GM19240 (cell line): ENCODE results near the gene CABP4.
A peak's percentile ranks its signal among the peaks of the same experiment; 100 is the strongest.

Experiments used
- DNase-seq: peaks from one replicate; pipeline ENCODE4 v3.0.0; 2011; ENCODE audit warnings: low spot score; ENCODE audit not compliant: insufficient read length

CABP4 gene

DNA sequence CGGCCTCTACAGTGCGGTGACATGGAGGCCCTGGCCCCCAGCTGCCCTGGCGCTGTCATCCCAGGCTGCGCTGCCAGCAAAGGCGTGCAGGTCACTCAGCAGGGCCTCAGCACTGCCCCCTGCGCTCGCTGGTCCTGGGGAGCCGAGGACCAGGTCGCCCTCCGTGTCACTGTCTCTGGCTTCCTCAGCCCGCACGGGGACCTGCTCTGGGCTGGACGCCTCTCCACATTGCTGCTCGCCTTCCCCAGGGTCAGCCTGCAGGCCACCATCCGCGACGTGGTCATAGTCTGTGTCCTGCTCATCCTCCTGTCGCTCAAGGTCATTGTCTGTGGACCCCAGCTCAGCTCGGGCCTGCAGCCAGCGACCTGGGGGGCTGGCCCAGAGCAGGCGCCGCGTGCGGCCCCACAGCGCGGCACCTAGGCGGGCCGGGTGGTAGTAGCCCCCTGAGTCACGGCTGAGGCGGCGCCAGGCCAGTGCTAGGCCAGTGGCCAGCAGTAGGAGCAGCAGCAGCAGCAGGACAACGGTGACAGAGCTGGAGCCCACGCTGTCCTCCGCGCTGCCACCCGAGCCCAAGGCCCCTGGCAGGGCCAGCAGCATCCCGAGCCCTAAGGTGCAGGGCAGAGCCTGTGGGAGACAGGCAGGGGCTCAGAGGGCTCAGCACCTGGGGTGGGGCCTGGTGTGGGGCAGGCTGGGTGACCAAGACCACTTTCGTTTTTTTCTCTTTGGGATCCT, 19.3 kb upstream of the CABP4 start:
- no peak for DNase-seq

DNA sequence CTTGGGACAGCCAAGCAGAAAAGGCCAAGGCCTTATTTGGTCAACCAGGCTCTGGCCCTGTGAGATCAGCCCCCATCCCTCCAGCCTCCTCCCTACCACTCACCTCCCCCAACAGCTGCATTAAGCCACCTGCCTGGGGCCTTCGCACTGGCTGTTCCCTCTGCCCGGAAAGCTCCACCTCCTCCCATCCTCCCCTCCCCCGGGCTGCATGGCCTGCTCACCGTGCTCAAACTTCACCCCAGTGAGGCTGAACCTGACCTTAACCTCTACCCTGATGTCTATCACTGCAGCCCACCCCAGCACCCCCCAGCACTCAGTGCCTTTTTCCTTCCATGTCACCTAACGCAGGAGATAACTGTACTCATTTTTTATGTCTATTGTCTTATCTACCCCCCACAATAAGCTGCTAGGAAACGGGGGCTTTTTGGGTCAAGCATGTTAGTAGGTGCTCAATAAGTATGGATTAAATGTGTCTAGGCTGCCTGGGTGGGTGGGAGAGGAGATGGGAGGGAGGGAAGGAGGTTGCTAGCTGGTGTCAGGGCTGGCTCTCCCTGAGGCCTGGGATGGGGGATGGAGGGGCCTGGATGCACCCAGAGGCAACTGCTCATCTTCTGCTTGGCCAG, 18.6 kb upstream of the CABP4 start:
- DNase-seq, result peak; percentile 82

DNA sequence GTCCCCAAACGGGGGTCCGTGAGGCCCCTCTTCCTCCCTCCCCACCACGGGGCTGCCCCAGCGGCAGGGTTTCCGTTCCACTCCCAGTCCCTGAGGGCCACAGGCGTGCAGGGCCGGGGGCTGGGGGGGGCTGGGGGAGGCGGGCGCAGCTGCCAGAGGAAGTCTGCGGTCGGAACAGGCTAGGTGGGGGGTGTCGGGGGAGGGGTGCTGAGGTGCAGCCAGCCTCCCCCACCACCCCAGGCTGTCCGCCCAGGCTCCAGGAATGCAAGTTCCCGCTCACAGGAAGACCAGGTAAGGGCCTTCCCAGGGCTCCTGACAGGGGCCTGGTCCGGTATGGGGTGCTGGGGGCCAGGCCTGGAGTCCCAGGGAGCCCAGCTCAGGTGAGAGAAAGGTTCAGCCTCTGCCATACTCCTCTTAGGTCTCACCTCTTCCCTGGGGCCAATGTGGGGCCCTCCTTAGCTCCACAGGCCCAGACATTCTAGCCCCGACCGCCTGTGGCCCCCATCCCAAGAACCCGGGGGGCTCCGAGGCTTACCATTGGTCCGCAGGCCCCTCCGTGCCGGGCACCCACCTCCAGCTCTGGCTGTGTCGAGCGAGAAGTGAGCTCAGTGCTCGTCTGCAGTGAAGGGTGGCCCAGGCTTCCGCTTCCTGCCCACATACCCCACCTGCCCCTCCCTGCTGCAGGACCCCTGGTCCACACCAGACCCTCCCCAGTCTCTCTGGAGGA, 17.9 kb upstream of the CABP4 start, which contains the start of gene PTPRCAP:
TSS of gene PTPRCAP (minus strand) at position 601 of the 727 bp plus-strand sequence. CDS start at position 538, 63 bp downstream.
- DNase-seq, result peak; percentile 66

DNA sequence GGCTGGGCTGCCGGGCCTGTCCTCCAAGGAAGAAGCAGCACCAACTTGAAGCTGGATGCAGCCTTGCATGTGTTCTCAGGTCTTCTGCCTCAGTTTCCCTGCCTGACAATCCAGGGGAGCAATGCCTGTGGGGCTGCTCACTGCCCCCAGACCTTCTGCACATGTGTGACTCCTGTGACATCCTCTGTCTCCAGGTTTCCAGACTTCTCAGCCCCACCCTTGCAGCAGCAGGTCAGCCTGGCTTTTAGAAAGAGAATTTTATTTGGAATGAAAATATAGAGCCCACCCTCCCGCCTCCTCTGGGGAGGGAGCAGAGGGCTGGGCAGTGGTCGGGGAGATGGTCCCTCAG, 17.4 kb upstream of the CABP4 start:
- DNase-seq, result no peak

DNA sequence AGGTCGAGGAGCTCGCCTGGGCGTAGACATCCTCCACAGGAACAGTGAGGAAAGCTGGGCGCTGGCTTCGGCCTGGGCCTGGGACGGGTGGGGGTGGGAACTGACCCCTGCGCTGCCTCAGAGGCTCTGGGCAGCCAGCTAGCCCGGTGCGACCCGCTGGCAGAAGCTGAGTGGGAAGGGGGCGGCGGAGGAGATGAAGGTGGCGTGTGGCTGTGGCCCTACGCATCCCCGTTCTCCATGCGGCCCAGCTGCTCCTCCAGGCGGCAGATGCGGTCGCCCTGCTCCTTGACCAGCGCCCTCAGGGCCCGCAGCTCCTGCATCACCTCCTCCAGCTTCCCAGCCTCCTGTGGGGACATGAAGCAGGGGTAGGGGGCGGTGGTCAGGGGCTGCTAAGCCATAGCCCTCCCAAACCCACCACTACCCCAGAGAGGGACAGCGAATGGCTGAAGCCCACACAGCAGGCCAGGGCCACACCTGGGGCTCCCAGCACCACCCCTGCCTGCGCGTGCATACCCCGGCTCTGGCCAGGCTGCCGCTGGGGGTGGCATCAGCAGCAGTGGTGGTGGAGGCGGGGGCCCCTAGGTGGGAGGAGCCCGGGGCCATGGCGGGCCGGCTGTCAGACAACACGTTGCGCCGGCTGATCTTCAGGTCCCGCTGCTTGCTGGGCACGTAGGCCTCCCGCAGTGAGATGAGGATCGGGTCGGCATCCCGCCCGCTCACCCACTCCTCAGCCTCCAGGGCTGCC, 16.8 kb upstream of the CABP4 start:
- DNase-seq, result no peak

DNA sequence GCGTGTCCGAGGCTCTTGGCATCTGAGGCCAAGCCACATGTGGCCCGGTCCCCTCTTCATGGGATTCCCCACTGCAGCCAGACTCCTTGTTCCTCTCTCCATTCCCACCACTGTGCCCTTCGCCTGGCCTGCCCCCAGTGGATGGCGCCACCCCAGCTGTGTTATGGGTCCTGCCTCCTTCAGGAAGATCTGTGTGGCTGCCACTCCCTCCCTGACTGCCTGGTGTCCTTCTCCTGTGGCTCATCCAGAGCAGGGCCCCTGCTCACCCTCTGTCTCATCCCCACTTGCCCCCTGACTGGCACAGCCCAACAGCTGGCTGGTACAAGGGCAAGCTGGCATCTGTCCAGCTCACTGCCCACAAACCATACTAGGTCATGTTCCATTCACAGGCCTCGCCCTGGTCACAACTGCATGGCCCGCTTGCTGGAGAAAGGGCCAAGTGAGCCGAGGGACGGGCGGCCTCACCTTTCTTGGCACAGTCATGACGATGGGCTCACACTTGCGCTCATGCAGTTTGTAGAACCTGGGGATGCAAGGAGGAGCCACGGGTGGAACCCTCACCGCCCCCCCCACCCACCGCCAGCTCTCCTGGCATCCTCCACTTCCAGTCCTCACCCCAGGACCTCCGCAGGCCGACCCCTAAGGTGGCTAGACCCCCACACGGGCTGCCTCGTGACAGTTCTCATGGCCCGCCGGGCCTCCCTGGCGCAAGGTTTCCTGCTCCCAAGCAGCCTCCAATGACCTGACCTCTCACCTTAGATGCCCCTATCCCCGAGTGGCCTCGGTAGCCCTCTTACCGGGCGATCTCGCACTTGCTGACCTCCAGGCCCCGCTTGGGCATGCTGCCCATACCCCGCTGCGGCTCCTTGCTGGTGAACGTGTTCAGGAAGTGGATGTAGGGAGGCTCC, 15.6 kb upstream of the CABP4 start:
- DNase-seq, result no peak

DNA sequence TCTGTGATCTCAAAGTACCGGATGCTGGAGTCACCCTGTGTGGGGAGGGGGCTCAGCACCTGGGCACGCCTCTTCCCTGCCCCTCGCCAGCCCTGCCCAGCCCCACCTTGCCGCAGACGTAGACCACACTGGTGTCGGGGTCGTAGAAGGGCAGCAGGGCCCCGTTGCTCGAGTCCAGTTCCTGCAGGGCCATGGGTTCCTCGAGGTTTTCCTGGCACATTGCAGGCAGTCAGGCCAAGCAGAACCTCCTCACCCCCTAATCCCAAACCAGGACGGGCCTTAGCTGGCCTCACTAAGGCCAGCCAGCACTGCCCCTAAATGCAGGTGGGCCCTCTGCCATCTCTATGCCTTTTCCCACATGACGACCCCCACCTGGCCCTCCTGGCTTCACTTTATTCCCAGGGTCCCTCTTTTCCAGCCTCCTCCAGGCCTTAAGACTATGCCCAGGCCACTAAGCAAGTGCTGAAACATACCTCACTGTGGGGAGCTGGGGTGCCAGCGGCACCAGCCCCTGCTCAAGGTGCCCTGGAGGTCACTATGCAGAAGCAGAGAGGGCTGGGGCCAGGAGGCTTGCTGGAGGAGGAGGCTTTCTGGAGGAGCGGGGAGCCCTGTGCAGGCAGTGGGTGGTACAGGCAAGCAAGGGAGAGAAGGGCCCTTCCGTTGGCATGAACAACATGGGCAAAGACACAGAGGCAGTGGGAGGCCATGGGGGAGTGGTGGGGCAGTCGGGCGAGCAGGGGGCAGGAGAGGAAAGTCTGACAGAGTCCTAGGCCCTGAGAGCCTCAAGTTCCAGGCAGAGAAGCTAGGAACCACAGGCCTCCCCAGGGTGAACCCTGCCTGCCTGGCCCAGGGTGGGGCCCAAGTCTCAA, 14.7 kb upstream of the CABP4 start:
- DNase-seq, result no peak

DNA sequence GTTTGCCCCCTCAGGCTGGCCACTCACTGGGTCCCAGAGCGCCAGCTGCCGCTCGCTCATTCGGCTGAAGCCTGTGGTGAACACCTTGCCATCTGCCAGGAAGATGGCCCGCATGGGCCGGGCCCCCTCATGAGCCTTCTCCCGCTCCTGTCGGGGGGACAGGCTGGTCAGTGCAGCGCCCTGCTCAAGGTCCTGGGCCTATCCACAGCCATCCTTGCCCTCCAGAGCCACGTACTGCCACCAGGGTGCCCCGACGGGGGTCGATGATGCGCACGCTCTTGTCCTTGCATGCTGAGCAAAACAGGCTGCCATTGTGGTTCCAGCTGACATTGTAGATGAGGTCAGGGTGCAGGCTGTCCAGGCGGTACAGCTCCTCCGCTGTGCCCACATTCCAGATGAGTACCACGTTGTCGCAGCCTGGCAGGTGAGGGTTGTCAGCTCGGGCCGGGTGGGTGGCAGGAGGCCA, 14.0 kb upstream of the CABP4 start:
- DNase-seq, result no peak

DNA sequence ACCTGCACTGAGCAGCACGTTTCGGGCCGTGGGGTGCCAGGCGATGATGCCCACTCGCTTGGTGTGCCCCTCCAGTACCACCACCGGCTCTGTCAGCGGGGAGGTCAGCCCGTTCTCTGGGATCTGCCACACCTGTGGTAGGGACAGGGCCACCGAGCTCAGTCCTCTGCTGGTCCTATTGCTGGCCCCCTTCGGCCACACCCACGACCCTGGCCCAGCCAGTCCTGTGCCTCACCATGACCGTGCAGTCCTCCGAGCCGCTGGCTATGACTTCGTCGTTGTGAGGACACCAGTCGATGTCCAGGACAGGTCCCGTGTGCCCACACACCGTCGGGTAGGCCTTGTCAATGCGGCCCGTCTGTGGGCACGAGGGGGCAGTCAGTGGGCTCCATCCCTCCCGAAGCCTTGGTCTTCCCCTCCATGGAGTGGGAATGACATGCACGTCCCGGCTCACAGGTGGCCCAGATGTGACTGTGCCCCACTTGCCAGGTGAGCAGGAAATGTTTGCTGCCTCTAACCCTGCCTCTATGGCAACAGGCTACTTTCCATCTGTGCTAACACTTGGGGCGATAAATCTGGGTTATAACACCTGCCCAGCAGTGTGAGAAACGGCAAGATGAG, 13.3 kb upstream of the CABP4 start:
- DNase-seq, result no peak

DNA sequence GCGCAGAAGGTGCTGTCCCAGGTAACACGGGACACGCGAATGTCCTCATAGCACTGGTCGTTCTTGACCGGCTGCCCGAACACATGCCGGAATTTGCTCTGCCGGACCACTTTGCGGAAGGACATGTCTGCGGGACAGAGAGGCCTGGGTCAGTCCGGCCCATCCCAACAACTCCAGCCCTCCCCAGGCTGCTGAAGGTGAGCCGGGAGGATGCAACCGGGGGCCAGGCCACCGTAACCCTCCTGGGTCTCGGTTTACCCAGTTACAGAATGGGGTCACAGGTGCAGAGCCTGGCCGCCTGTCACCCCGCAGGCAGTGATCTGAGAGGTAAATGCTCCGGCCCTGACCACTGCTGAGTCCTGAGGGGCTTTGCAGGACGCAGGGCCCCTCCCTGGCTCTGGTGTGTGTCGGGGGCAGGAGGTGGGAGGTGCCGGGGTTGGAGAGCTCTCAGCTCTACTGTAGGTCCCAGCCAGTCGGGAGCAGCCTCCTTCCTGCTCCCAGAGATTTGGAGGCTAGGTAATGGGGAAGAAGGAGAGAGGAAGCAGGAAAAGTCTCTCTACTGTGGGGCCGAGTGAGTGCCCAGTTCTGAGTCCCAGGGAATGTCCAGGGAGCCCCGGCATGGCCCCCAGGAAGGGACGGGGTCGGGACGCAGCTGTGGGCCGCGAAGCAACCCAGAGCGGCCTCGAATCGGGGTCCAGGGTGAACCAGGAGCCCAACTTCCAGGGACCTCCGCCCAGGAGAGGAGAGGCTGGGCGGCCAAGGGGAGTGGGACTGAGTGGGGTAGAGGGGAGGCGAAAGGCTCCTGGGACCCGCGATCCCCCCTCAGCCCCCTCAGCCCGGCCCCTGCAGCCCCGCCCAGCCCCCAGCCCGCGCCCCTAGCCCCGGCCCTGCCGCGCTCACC, 12.4 kb upstream of the CABP4 start:
- DNase-seq, result no peak

DNA sequence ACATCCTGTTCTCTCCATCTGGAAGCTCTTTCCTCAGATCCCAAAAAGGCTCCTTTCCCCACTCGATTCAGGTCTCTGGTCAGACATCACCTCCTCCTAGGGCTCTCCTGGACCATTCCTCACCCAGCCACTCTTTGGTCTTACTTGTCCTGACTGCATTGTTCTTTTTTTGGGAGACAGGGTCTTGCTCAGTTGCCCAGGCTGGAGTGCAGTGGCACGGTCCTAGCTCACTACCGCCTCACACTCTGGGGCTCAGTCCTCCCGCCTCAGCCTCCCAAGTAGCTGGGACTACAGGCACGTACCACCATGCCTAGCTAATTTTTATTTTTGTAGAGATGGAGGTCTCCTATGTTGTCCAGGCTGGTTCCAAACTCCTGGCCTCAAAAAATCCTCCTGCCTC, 9.6 kb upstream of the CABP4 start:
- DNase-seq, result no peak

DNA sequence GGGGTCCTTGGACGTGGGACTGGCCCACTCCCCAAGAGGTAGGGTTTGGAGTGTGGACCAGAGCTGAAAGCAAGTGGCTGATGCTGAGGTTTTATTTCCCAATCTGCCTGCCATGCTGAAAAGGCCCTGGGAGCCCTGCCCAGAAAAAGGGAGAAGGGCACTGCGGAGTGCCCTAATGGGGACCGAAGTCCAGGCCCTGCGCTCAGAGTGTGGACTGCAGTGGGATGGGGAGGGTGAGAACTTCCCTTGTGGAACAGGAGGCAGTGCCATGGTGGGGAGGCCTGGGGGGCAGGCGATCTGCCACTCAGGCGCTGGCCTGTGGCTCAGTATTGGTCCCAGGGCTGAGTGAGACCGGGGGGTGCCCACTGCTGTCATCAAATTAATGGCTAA, 6.9 kb upstream of the CABP4 start:
- no peak for DNase-seq

DNA sequence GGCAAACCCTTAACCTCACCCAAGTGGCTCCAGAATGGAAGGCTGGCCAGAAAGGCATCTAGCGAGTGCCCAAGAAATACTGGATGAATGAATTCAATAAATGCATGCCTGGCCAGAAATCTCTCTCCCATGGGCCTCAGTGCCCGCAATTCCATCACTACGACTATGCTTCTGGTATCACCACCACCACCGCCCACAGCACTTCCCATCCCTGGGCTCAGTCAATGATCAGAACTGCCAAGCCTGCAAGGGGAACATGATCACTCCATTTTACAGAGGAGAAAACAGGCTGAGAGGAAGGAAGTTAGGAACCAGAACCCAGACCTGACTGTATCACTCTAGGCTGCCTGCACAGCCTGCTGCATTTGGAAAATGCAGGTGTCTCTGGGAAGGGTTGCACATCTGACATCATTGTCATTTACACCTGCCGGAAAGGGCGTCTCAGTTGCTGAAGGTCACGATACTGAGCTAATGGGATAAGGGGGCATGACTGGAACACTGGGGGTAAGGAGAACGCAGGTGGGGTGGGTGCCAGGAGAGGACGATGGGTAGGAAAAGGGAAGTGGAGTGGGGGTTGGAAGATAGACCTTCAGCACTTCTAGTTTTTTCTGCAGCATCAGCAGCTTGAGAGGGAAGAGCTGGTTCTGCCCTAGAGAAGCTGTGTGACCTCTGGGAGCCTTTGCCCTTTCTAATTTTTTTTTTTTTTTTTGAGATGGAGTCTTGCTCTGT, 5.9 kb upstream of the CABP4 start:
- DNase-seq, result no peak

DNA sequence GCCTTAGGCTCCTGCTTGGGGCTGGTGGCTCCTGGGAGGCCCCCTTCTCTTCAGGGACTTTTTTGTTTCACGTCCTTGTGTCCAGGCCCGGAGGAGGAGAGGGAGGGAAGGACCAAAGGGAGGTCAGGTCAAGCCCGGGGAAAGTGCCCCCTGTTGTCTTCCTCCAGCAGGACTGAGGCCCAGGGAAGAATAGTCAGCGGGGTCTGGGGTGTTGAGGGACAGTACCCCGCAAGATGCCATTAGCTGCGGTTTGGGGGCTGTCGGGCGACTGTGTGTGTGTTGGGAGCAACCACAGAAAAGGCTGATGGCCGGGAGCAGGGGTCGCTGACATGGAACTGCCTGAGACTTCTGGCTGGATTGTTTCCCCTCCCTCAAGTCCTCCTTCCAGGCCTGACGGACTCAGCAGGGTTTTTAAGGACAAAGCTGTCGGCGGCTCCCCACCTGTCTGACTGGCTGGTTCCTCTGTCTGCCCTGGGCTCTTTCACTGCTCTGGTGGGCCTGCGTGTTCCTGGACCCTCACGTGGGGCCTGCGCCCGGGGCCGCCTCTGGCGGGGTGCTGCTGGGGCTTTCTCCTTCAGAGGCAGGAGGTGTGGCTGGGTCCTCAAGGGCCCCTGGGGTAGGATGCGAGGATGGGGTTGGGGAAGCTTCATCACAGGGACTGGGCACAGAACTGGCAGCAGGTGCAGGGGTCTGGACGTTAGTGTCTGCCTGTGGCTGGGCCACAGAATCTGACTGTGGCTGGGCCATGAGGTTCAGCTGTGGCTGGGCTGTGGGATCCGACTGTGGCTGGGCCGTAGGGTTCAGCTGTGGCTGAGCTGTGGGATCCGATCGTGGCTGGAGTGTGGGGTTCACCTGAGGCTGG, 4.1 kb upstream of the CABP4 start:
- no peak for DNase-seq

DNA sequence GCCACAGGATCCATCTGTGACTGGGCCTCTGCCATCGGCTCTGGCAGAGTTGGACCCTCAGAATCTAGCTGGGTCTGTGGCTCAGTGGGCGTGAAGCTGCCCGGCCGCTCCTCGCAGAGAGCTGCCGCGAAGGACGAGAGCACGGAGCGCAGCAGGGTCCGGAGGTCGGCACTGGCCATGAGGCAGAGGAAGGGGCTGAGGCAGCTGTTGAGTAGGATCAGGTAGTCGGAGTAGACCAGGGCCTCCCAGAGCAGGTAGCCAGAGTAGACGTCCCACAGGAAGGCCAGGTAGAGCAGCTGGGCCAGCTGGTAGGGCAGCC, 3.5 kb upstream of the CABP4 start:
- DNase-seq, result no peak

DNA sequence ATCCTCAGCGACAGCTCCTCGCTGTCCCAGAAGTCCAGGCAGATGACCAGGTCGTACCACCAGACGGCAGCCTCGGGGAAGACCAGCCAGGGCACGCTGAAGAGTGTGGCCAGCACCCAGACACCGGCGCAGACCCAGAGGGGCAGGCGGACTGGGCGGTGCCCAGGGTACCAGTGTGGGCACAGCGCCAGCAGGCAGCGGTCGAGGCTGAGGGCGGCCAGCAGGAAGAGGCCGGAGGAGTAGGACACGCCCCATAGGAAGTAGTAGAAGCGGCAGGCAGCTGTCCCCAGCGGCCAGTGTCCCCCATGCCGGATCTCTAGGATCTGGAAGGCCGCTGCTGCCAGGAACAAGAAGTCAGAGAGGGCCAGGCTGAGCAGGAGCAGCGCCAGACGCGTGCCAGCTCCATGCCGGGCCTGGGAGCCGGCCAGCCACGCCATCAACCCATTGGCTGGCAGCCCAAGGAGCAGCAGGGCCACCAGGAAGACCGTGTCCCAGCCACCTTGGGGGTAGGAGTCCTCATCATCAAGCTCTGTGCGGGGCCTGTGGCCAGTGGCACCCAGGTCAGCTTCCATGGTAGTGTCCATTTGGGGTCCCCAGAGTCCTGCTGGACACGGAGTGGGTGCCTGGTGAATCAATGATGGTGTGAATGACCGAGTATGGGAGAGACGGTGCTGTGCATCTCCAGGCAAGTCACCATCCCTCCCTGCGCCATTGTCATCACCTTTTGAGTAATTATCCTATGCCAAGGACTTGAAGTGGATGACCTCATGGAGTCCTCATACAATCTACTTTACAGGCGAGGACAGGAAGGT, 2.8 kb upstream of the CABP4 start, which contains the start of gene GPR152:
TSS of gene GPR152 (minus strand) at position 589 of the 812 bp plus-strand sequence. CDS start at position 584, 5 bp downstream.
- no peak for DNase-seq
